ENCODE data around the gene BTRC.

Gene BTRC

DNA sequence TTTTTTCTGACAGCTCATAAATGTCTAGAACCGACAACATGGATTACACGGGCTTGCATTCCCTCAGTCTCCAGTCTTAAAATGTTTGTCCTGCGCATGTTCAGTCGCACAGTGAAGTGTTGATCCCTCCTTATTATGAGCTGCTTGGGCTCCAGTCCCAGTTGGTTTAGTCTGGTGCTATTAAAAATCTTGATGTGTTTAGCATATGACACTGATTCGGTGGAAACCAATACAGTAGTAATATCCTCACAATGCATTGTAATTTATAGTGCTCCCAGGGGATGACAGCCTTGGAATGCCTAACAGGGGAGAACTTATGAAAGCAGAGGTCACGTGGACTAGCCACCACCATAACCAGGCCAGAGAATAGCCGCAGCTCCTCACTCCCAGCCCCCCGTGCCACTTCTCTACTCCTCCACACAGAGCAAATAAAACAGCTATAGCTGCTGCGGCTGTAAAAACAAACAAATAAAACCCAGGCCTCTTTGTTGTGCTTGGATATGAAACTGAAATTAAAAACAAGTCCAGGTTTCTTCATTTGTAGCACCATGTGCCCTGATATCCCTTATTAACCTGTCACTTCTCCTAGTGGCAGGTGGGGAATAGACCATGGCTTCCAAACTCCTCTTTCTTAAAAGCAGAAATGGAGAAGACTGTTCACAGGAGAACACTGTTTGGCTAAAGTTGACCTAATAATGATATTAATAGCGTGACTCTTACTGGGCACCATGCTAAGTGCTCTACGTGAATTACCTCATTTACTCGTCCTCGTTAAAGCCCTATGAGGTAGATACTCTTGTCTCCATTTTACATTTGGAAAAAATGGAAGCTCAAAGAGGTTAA, 241.8 kb downstream of the BTRC start:
- H3K4me1 ChIP-seq (ENCODE audit: control insufficient read depth, insufficient read depth, low read length): no peaks in the 10 kb centered on the region
- no peaks in the 10 kb centered on the region for H3K9me3 ChIP-seq (ENCODE audit: control insufficient read depth, insufficient read depth, low read length)
- no peaks in the 10 kb centered on the region for H3K36me3 ChIP-seq (ENCODE audit: control insufficient read depth, insufficient read depth, low read length)
- no peak overlapping the region for H3K27ac ChIP-seq (ENCODE audit: low read depth, low read length)
- H3K4me3 ChIP-seq (ENCODE audit: low read depth, low read length): no peak overlapping the region
- no peaks in the 10 kb centered on the region for H3K27me3 ChIP-seq (ENCODE audit: control insufficient read depth, insufficient read depth, low read length)
- no peak overlapping the region for H3K9ac ChIP-seq (ENCODE audit: low read depth, low read length)

DNA sequence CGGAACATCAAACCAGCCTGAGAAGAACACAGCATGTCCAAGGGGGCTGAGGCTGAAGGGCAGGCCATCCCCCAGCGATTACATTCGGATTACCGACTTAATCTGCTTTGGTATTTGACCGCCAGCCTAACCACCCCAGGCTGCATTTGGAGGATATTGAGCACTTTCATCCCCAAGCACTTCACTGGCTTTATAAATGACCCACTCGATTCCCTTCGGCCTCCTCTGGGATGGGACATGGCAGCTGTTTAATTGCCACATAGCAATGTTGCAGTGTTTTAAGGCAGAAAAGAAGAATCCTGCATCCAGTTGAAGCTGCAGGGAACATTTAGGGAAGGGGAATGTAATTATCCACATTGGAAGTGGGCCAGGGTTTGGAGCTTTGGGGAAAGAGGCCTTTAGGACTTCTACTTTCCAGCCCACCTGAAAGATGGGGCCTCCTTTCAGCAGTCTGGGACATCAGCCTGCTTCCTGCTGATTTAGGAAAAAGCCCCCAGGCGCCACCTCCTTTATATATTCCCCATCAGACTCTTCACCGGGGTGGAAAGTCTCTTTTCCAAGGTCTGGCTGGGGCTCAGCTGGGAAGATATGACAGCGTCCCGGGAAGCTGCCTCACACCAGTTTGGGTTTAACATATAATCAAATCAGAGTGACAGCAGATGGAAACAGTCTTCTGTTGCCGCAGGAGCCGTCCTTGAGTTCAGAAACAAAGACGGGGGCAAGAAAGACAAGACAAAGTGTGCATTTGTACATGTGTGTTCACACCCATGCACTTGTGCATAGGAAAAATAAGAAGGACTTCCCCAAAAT, 243.3 kb downstream of the BTRC start:
- no peaks in the 10 kb centered on the region for H3K27me3 ChIP-seq (ENCODE audit: control insufficient read depth, insufficient read depth, low read length)
- H3K4me1 ChIP-seq (ENCODE audit: control insufficient read depth, insufficient read depth, low read length): 0 out of 2 replicates have a peak, but pooled peaks cover 4% of the 10 kb centered on the region
- no peaks in the 10 kb centered on the region for H3K9me3 ChIP-seq (ENCODE audit: control insufficient read depth, insufficient read depth, low read length)
- no peak overlapping the region for H3K9ac ChIP-seq (ENCODE audit: low read depth, low read length)
- no peaks in the 10 kb centered on the region; the same call in 1 of the 2 replicates for H3K36me3 ChIP-seq (ENCODE audit: control insufficient read depth, insufficient read depth, low read length)
- no peak overlapping the region for H3K4me3 ChIP-seq (ENCODE audit: low read depth, low read length)
- no peak overlapping the region for H3K27ac ChIP-seq (ENCODE audit: low read depth, low read length)

DNA sequence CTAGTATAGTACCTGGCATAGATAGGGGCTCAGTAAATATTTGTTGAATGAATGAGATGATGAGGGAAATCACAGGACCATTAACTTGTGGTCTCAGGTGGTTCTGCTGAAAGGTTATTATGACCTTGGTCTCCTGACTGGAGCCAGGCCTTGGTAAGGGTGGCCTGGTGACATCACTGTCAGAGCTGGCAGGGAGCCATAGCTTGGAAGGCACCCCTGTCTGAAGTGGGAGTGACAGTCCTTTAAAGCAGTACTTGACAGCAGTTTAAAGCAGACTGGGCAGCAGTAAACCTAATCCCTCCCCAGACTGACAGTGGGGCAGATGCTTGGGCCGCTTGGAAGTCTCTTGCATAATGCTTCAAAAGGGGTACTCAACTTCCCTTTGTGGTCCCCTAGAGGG, 247.6 kb downstream of the BTRC start:
- Histone ChIP-seq H3K4me3 (ENCODE audit: low read depth, low read length) (no peak overlapping the region), H3K9ac (ENCODE audit: low read depth, low read length) (no peak overlapping the region), H3K9me3 (ENCODE audit: control insufficient read depth, insufficient read depth, low read length) (no peaks in the 10 kb centered on the region), H3K27ac (ENCODE audit: low read depth, low read length) (no peak overlapping the region), H3K27me3 (ENCODE audit: control insufficient read depth, insufficient read depth, low read length) (no peaks in the 10 kb centered on the region), H3K36me3 (ENCODE audit: control insufficient read depth, insufficient read depth, low read length) (no peaks in the 10 kb centered on the region; the same call in 1 of the 2 replicates), H3K4me1 (ENCODE audit: control insufficient read depth, insufficient read depth, low read length) (0 out of 2 replicates have a peak, but pooled peaks cover 4% of the 10 kb centered on the region)

DNA sequence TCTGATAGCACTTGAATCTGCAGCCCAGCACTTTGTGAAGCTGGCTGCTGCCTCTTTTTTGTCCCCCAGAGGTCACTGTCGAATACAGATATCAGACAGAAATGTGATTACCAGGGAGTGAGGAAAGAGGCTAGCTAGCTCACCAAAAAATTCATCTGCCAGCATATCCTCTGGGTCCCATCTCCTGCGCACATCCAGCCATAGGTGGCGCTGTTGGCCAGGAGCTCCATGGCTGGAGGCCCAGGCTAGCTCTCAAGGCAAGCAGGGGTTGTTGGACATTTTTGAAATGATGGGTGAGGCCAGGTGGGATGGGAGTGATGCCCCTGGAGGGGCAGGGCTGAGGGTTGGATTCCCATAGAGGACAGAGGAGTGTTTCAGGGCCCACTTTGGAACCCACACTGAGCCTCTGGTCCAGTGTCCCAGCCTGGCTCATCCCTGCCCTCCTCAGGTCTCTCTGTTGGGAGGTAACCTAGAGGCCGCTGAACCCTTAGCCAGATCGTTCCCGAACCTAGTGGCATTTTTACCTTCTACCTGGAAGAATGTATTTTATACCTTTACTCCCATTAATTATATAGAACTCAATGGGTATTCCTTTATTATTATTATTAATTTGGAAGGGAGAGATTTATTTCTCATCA, 248.9 kb downstream of the BTRC start:
- H3K9ac ChIP-seq (ENCODE audit: low read depth, low read length): no peak overlapping the region
- H3K36me3 ChIP-seq (ENCODE audit: control insufficient read depth, insufficient read depth, low read length): no peaks in the 10 kb centered on the region; the same call in 1 of the 2 replicates
- no peak overlapping the region for H3K4me3 ChIP-seq (ENCODE audit: low read depth, low read length)
- H3K27me3 ChIP-seq (ENCODE audit: control insufficient read depth, insufficient read depth, low read length): no peaks in the 10 kb centered on the region
- no peak overlapping the region for H3K27ac ChIP-seq (ENCODE audit: low read depth, low read length)
- peaks cover 15% of the 10 kb centered on the region for H3K4me1 ChIP-seq (ENCODE audit: control insufficient read depth, insufficient read depth, low read length)
- no peaks in the 10 kb centered on the region for H3K9me3 ChIP-seq (ENCODE audit: control insufficient read depth, insufficient read depth, low read length)

Data from HUES48 (cell line).